Activated CD4-positive, CD25-positive, alpha-beta regulatory T cell (primary cell): Measurements from ENCODE around the gene FAM181A.

Experiments used
- DNase-seq, 4 experiments: peaks; one replicate each; lab custom pipeline; 2025; lab: John Stamatoyannopoulos, UW

The FAM181A gene

GRCh38 chr14:93926873-93927799, at the start of gene FAM181A:
FAM181A (plus strand) TSS chr14:93927344; CDS start chr14:93928286, 942 bp downstream.
- DNase-seq = peak in 1 of 4 experiments; percentile 7

GRCh38 chr14:93878212-93878611, 48.9 kb upstream of the FAM181A start:
- no peak for DNase-seq

DNA sequence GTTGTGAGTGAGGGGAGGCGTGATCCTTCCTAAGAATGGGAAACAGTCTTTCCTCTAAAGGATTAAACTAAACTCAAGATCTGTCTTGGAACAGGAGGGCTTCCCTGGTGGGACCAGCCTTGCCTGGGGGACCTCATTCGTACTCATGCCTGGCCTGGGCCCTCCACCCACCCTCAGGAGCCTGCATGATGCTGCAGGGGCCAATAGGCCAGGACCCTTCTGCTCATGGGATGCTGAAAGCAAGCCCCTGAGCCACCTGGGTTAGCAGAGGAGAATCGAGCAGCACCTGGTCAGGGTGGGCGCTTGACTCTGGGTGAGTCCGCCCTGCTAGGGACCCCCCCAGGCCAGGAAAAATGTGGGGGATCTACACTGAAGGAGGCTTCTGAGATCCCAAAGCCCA, 48.3 kb upstream of the FAM181A start:
- no peak for DNase-seq

GRCh38 chr14:93879362-93879983, 47.7 kb upstream of the FAM181A start:
- DNase-seq = no peak

DNA sequence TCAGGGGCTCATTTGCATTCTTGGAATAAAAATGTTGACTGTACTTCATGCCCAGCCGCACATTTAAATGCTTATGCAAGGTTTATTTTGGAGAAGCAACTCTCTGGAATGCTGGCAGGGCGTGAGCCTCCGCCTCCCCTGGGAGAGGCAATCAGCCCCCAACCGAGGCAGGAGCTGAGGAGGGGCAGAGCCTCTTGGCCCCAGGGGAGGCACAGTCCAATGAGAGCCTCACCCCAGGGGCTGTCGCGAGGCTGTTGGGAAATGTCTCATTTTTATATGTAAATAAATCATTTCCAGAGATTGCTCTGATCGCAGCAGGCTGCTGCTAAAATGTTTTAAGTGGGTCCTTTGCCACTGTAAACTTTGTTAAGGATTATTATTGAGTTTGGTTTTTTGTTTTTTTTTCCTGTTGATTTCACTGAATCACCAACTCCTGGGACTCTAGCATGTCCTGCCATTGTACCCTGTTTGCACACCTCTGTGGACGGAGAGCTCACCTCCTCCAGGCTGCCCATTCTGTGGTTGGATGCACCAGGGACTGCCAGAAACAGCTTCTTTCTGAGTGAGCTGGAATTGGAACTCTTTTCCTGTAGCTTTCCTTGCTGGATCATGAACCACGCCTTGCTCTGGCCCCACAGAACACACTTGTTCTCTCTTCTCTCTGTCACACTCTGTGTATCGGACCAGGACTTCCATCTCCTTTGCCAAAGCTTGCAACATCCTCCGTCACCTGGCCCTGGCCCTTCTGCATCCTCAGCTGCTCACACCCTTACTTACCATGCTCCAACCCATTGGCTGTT, 46.9 kb upstream of the FAM181A start:
- DNase-seq = no peak

GRCh38 chr14:93884950-93885349, 42.2 kb upstream of the FAM181A start:
- no peak for DNase-seq

DNA sequence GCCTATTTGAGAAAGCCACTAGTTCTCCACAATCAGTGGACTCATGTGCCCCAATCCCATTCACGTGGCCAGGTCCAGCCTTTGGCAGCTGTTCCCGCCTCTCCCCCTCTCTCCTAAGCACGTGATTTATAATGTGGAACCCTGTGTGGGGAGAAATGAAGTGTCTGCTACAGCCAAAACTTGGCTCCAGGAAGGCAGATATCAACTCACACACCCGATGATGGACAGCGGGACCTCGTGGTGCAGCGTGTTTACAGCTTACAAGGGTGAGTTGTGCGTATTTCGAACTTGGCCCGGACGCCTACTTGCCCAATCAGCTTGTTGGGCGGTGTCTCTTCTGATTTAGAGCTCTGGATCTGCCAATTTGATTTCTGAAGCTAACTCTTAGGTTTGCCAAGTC, 38.1 kb upstream of the FAM181A start:
- DNase-seq = no peak

DNA sequence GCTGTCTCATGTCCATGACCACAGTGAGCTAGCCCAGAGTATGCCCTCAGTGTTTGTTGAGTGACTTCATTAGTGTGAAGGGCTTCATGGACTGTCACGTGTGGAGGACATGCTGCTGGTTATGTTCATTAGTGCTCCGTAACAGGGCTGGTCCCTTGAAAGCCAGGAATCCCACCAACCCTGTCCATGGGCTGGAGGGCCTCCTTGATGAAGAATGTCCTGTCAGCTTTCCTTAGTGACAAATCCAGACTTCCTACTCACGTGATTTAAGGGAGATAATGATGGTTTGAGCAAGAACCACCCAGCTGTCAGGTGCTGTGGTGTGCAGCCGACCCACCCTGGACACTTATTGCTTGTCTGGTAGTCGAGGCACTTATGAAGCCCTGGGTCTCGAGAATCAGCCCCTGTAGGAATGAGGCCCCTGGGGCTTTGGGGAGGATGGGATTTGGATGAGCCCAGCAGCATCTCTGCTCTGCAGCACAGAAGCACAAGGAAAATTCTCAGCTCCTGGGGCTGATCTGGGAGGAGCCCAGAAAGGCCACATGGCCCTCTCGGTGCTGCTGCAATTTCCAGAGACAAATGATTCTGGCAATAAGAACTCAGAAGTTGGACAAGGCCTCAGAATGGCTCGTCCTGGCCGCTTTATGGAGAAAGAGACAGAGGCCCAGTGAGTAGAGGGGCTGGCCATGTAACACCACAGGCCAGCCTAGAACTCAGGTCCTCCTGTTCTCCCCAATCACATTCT, 37.2 kb upstream of the FAM181A start:
- DNase-seq = no peak

DNA sequence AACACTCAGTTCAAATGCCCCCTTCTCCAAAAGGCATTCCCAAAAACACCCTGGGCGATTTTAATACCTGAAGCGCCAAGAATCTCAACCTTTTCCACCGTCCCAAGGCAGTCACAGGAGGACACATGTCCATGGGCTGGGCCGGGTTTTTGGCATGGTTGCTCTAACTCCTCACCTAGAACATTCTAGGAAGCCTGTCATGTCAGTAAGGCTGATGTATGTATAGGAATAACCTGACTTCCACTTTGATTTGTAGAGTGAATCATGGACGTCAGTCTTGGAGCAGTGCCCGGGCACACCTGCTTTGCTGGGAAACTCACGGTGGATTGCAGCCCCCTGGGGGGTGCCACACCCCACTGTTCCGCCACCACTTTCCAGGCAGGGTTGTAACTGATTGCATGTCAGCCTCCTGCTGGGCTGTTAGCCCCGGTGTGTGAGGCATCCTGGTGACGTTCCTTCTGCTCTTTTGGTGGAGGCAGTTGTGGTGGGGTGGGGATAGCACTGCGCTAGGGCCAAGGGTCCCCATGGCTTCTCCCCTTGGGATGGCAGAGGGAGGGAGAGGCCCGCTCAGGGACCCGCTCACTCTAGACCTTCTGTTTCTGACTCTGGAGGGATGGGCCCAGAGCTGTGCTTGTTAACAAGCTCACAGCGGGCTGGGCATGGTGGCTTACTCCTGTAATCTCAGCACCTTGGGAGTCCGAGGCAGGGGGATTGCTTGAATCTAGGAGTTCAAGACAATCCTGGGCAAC, 35.2 kb upstream of the FAM181A start:
- DNase-seq = no peak

- no peak for DNase-seq
Observed at GRCh38 chr14:93892505-93892839, 34.7 kb upstream of the FAM181A start.

DNA sequence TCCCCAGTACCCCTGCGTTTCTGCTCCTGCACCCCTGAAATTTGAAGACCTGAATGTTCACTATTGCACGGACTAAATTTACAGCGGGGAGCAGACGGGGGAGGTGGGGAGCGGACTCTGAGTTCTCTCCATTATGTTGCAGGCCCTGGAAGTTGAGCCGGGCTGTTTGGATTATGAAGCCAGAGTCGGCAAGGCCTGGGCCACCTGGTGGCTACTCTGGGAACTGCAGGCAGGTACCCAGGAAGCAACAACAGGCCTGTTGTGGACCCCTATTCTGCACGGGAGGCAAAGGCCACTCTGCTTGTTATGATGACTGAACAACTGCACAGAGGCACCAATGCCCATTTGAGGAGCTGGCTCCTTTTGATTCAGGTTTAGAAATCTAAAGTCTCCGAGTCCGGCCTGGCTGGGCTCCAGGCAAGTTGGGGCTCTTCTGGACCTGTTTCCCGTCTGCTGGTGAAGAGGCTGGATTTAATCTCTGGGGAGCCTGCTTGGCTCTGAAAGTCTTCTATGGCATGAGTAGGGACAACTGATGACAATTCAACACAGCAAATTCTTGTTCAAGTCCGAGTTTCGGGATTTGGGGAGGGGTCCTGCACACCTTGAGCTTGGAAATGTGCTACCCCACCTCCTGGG, 34.1 kb upstream of the FAM181A start:
- peak; percentile 41 to 79 (median 59) for DNase-seq

GRCh38 chr14:93893661-93894261, 33.4 kb upstream of the FAM181A start:
- no peak for DNase-seq

DNA sequence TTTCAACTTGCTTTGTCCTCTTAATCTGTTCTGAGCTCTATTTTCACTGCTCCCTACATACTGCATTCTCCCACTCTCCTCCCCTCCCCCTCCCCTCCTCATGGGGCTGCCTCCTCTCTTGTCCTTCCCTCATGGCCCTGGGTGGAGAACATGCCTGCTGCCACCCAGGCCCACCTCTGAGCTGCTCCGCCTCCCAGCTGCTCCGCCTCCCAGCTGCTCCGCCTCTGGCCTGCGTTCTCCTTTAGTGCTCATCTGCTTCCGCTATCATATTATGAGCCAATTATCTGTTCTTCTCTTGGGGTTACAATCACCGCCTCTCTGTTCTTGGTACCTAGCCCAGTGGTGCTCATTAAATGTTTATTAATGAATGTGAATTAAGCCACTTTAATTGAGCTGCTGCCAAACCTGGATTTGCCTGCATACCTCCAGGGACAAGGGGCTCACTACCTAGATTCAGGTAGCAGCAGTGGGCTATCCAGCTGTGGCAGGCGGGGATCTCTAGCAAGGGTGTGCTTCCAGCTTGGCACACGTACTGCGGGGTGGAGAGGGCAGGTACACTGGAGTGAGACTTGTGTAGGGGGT, 32.0 kb upstream of the FAM181A start:
- no peak for DNase-seq

DNA sequence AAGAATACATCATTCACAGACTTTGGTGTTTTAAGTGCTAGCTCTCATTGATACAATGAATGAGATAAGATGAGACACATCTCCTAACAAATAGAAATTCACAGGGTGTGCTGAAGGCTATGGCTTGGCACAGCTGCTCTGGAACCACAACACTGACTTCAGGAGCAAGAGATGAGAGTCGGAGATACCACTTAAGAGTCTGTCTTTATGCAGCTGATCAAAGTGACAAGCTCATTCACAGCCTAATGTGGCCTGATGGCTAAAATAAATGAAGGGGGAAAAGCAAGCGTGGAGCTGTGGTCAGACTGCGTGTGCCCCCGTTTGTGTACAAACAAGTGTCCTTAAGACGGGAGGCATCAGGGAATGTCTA, 29.7 kb upstream of the FAM181A start:
- no peak for DNase-seq

- no peak for DNase-seq
Observed at GRCh38 chr14:93898081-93898611, 29.0 kb upstream of the FAM181A start.

DNA sequence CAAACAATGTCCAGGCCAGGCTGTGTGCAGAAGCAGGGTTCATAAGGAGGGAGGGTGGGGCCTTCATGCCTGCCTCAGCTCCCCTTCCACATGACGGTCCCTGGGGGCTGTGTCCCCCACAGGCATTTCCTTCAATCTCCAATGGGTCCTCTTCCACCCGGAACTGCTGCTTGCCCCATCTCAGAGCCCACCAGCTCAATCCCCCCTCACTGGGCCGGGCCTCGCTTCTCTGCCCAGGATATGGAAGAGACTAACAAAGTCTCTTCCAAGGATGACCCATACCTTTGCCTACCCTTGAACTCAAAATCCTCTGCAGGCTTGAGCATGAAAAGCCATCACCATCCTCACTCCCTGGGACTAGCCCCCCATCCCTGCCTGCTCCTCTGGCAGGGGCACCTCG, 28.4 kb upstream of the FAM181A start:
- no peak for DNase-seq

- no peak for DNase-seq
Observed at GRCh38 chr14:93901813-93902212, 25.3 kb upstream of the FAM181A start.

GRCh38 chr14:93902619-93903307, 24.4 kb upstream of the FAM181A start:
- no peak for DNase-seq
